ACC112 (cell line): Measurements from ENCODE around the gene EYA3.
A peak's percentile ranks its signal among the peaks of the same experiment; 100 is the strongest.

ENCODE experiments used
- H2AFZ ChIP-seq: fragments of 200-600 bp; sonication (generic); one replicate; pipeline ENCODE4 v1.6.0; 2017; ENCODE audit warnings: antibody characterized with exemption, low read length; ENCODE audit not compliant: unreplicated experiment
- H3K27ac ChIP-seq: fragments of 200-600 bp; sonication (generic); 2 replicates; pipeline ENCODE4 v1.5.1; 2014; ENCODE audit warnings: low read depth, mild to moderate bottlenecking, antibody characterized with exemption, low read length, moderate library complexity
- H3K27me3 ChIP-seq: fragments of 200-600 bp; sonication (generic); 2 replicates; pipeline ENCODE4 v1.6.1; 2014; ENCODE audit warnings: mild to moderate bottlenecking, antibody characterized with exemption, low read length, moderate library complexity, mixed read lengths; ENCODE audit not compliant: insufficient read depth
- H3K36me3 ChIP-seq: fragments of 200-600 bp; sonication (generic); 2 replicates; pipeline ENCODE4 v1.6.1; 2016; ENCODE audit warnings: mild to moderate bottlenecking, antibody characterized with exemption, low read length, moderate library complexity, mixed read lengths; ENCODE audit not compliant: insufficient read depth
- H3K4me1 ChIP-seq: fragments of 200-600 bp; sonication (generic); one replicate; pipeline ENCODE4 v1.6.1; 2016; ENCODE audit warnings: low read length, mixed read lengths; ENCODE audit not compliant: insufficient read depth, unreplicated experiment, control insufficient read depth
- H3K4me3 ChIP-seq: fragments of 200-600 bp; sonication (generic); 2 replicates; pipeline ENCODE4 v1.5.1; 2014; ENCODE audit warnings: mild to moderate bottlenecking, low read depth, low read length
- H3K79me2 ChIP-seq: fragments of 200-600 bp; sonication (generic); one replicate; pipeline ENCODE4 v1.6.0; 2016; ENCODE audit warnings: low read length; ENCODE audit not compliant: control insufficient read depth, unreplicated experiment, insufficient read depth

Gene EYA3

DNA sequence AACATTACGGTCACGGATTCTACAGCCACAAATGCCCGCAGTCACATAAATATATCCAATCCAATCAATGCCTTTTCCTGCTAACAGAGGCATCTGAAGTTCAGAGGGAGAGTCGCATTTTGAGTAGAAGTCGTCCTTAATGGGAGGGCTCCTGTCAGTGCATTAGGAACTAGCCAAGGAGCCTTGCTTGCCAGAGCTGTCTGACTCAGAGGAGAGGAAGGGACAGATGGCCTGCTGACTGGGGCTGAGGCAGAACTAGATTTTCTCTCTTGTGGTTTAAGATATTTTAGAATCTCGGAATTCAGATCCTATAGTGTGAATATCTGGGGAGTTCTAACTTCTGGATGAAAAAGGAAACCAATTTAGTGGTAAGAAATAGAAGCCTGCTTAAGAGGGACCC, 118.0 kb downstream of the EYA3 start:
- no peak overlapping the region for H3K4me3 ChIP-seq
- H3K27me3 ChIP-seq: no peaks in the 10 kb centered on the region
- peak overlapping the region; percentile 47 for H3K27ac ChIP-seq
- no peaks in the 10 kb centered on the region; the same call in 1 of the 2 replicates for H3K36me3 ChIP-seq
- H3K4me1 ChIP-seq: peaks cover 48% of the 10 kb centered on the region
- H2AFZ ChIP-seq: no peak overlapping the region
- no peaks in the 10 kb centered on the region for H3K79me2 ChIP-seq

DNA sequence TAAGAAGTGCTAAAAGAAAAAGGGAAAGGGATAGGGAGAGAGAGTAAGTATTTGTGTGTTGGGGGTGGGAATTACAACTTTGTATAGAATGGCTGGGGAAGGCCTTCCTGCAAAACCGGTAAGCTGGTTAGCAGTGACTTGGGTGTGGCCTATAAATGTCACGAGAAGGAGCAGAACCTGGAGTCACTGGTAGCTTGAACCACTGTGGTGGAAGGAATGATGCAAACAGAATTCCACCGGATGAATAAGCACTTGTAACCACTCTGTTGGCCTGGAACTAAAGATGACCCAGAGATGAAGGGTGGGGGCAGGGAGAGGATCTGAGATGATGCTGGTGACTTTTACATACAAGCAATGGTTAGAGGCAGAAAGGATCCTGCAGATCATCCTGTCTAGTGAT, 119.7 kb downstream of the EYA3 start:
- Histone ChIP-seq H3K36me3 (no peaks in the 10 kb centered on the region), H3K27ac (peak overlapping the region; percentile 86)

DNA sequence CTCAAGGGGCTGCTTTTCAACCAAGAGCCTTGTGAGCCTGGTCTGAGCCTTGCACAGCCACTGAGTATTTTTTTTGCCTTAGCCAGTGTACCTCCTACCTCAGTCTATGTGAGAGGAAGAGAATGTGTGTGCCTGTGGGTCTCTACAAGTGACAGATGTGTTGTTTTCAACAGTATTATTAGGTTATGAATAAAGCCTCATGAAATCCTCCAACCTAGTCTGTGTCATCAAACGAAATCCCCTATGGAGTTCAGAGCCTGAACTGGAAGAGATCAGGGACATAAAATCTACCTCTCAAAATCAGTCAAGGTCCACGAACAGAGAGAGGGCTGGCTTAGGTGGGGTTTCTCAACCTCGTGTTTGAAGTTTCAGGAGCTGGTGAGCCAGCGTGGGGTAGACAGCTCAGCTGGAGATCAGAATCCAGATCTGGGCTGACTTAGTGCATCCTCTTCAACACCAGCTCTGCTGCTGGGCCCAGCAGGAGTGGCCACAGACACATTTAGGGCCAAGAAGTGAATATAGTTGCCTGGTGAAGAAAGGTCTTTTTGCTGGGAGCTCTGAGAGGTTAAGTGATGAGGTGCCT, 120.4 kb downstream of the EYA3 start:
- Histone ChIP-seq H3K79me2 (no peaks in the 10 kb centered on the region), H3K4me1 (peaks cover 48% of the 10 kb centered on the region), H3K27me3 (no peaks in the 10 kb centered on the region), H2AFZ (no peak overlapping the region), H3K36me3 (no peaks in the 10 kb centered on the region), H3K4me3 (no peak overlapping the region), H3K27ac (peak overlapping the region; percentile 86)

More for the DNA sequence above, 119.7 kb downstream of the EYA3 start:
- Histone ChIP-seq H3K4me3 (no peak overlapping the region), H3K79me2 (no peaks in the 10 kb centered on the region), H3K4me1 (peaks cover 48% of the 10 kb centered on the region), H3K27me3 (no peaks in the 10 kb centered on the region), H2AFZ (no peak overlapping the region)

DNA sequence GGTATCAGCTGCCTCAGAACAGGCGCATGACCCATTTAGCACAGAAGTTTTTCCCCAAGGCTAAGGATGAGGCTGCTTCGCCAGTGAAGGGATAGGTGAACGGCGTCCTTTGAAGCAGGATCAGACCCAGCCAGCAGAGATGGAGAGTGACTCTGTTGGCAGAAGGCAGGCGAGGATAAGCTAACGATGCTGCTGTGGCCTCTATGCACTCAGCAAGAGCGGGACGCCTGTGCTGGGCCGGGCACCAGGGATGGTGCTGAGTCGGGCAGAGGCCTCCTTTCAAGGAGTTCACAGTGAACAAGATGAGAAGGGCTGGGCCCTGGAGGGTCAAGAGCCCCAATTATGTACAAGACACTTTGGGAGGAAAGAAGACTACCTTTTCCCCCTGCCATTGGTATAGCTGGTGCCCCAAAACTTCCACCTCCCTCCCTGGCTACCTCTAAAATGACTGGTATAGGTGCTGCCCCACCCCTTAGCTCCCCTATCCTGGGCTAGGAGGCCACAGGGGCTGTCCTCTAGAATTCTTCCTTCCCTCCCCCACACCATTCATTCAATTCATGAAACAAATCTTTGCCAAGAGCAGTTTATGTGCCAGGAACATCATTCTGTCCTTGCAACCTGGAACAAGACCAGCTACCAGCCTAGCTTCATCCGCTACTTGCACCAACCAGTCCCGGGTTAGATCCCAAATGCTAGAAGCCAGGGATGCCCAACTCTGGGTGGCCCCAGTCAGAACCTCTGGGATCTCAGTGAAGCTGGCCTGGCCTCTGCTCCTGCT, 121.1 kb downstream of the EYA3 start:
- H3K36me3 ChIP-seq: no peaks in the 10 kb centered on the region
- H3K27ac ChIP-seq: peak overlapping the region; percentile 86
- H3K27me3 ChIP-seq: no peaks in the 10 kb centered on the region
- no peaks in the 10 kb centered on the region for H3K79me2 ChIP-seq
- peaks cover 48% of the 10 kb centered on the region for H3K4me1 ChIP-seq
- H2AFZ ChIP-seq: no peak overlapping the region
- H3K4me3 ChIP-seq: no peak overlapping the region

DNA sequence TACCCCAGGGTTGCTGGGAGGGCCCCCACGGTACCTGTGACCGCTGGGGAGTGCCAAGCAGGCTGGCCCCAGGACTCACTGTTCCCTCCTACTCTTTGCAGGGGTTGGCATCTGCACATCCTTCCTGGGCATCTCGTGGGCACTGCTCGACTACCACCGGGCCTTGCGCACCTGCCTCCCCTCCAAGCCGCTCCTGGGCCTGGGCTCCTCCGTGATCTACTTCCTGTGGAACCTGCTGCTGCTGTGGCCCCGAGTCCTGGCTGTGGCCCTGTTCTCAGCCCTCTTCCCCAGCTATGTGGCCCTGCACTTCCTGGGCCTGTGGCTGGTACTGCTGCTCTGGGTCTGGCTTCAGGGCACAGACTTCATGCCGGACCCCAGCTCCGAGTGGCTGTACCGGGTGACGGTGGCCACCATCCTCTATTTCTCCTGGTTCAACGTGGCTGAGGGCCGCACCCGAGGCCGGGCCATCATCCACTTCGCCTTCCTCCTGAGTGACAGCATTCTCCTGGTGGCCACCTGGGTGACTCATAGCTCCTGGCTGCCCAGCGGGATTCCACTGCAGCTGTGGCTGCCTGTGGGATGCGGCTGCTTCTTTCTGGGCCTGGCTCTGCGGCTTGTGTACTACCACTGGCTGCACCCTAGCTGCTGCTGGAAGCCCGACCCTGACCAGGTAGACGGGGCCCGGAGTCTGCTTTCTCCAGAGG, 121.9 kb downstream of the EYA3 start:
- Histone ChIP-seq H3K36me3 (no peaks in the 10 kb centered on the region), H3K27me3 (no peaks in the 10 kb centered on the region), H3K79me2 (no peaks in the 10 kb centered on the region), H3K4me3 (no peak overlapping the region), H3K27ac (no peak overlapping the region), H3K4me1 (peaks cover 44% of the 10 kb centered on the region), H2AFZ (no peak overlapping the region)

DNA sequence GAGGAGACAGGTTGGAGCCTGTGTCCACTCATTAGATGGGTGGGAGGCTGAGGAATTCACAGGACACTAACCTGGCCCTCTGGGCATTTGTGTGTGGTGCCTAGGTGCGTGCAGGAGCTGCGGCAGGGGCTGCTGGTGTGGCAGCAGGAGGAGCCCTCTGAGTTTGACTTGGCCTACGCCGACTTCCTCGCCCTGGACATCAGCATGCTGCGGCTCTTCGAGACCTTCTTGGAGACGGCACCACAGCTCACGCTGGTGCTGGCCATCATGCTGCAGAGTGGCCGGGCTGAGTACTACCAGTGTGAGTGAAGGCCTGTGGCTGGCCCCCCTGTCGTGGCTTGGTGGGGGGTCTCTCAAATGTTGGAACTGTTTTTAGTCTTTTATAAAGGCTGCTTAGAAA, 125.0 kb downstream of the EYA3 start:
- peaks cover 28% of the 10 kb centered on the region for H3K4me1 ChIP-seq
- no peak overlapping the region for H2AFZ ChIP-seq
- H3K4me3 ChIP-seq: no peak overlapping the region
- no peaks in the 10 kb centered on the region for H3K79me2 ChIP-seq
- no peak overlapping the region for H3K27ac ChIP-seq
- no peaks in the 10 kb centered on the region for H3K27me3 ChIP-seq
- no peaks in the 10 kb centered on the region for H3K36me3 ChIP-seq

DNA sequence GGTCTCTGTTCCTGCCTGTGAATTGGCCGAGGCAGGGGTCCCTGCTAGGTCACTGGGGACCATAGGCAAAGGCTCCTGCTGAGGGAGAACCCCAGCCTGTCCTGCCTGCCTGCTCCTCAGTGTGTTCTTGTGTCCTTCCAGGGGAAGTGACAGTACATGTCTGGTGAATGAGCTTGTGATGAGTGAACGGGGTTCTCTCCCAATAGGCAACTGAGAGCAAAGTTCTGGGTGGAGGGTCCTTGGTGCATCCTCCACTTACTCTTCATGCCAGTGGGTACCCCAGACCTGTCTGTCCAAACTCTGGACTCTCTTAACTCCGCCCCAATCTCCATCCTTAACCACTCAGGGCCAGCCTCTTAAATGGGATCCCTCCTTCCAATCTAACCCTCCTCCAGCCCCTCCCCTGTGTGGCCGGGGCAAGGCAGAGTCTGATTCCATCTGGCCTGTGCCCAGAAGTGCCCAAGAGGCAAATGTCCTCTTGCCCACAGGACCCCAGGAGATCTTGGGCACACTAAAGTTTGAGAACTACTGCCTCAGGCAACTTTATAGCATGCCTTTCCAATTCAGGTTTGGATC, 126.7 kb downstream of the EYA3 start:
- no peaks in the 10 kb centered on the region for H3K27me3 ChIP-seq
- peaks cover 16% of the 10 kb centered on the region for H3K4me1 ChIP-seq
- H3K27ac ChIP-seq: peak overlapping the region; percentile 39
- H3K4me3 ChIP-seq: peak overlapping the region; percentile 81
- no peak overlapping the region for H2AFZ ChIP-seq
- H3K79me2 ChIP-seq: no peaks in the 10 kb centered on the region
- H3K36me3 ChIP-seq: no peaks in the 10 kb centered on the region

DNA sequence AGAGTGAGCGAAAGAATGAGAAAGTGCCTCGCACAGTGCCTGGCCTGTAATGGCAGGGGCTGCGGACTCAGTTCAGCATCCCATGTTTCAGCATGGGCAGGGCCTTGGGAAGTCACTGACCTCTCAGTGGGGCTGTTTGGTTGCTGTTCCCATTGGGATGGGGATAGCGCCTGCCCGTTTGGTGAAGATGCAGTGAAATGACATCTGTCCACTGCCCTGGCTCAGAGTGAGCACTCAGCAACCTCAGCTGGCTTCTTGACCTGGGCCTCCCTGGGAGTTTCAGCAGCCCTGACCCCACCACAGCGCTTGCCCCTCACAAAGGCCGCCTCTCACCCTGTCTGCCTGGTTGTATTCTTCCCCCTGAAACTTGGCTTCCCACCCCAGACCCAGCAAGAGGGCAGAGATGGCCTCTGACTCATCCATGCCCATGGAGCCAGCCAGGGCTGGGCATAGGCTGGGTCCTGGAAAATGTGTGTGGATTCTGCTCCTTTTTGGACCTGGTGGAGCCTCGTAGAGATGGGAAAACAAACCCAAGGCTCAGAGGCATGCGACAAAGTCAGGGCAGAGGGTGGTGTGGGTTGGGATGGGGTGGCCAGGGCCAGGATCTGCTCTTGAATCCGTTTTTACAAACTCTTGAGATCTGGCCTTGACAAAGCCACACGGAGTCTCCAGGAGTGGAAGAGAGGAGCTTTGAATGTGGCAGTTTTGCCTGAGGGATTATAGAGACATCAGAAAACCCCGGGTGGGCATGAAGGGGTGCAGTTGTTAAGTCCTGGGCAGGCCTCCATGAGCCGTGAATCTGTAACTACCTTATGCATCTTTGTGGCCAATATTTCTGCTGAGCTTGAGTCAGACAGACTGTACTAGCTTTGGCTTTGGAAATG, 127.4 kb downstream of the EYA3 start:
- Histone ChIP-seq H3K36me3 (no peaks in the 10 kb centered on the region), H2AFZ (no peak overlapping the region), H3K79me2 (no peaks in the 10 kb centered on the region), H3K27ac (peak overlapping the region; percentile 39), H3K4me1 (peaks cover 16% of the 10 kb centered on the region), H3K4me3 (peak overlapping the region; percentile 81), H3K27me3 (no peaks in the 10 kb centered on the region)

DNA sequence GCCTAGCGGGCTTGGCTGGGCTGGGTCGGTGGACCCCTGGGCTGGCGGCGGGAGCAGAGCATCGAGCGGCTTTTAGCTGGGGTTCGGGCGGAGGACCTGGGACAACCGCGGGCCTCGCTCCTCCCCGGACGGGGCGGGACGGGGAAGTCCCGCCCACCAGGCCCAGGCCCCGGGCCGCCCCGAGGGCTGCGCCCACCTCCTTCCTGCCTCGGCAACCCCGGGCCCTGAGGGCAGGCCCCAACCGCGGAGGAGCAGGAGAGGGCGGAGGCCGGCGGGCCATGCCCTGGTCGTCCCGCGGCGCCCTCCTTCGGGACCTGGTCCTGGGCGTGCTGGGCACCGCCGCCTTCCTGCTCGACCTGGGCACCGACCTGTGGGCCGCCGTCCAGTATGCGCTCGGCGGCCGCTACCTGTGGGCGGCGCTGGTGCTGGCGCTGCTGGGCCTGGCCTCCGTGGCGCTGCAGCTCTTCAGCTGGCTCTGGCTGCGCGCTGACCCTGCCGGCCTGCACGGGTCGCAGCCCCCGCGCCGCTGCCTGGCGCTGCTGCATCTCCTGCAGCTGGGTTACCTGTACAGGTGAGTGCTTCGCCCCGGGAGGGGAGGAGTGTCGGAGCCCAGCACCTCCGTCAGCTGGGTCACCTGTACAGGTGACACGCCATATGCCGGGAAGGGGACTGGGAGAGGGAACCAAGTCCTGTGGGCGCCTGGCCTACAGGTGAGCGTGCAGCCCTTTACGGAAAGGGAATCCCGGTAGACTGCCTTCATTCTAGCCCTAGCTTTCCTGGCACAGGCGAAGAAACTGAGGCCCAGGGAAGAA, 128.4 kb downstream of the EYA3 start, which contains the start of gene XKR8:
Gene XKR8 (plus strand): TSS at position 182 of the 812 bp plus-strand sequence. CDS start 97 bp downstream, at position 279.
- H3K27ac ChIP-seq: peak within 1 kb of the TSS; percentile 43; the same call in 1 of the 2 replicates
- H3K4me3 ChIP-seq: peak within 1 kb of the TSS; percentile 81

More for the DNA sequence above, 128.4 kb downstream of the EYA3 start, which contains the start of gene XKR8:
- H3K36me3 ChIP-seq: no peaks in the 10 kb centered on the region
- H3K4me1 ChIP-seq: peaks cover 16% of the 10 kb centered on the region
- H2AFZ ChIP-seq: peak within 1 kb of the TSS; percentile 79
- no peaks in the 10 kb centered on the region for H3K27me3 ChIP-seq
- H3K79me2 ChIP-seq: no peaks in the 10 kb centered on the region
